HEK293 (cell line): ENCODE measurements around the gene DNAJC21.
A peak's percentile ranks its signal among the peaks of the same experiment; 100 is the strongest.

ENCODE experiments used
- CTCF ChIA-PET: fragments of 350-600 bp; formaldehyde crosslinking; extraction: SDS; loops from one replicate; lab custom pipeline; 2021; ENCODE audit warnings: antibody characterized with exemption; lab: Yijun Ruan, JAX
- POLR2A ChIA-PET: fragments of 300-600 bp; formaldehyde crosslinking; extraction: SDS; loops from one replicate; lab custom pipeline; 2020; ENCODE audit warnings: antibody characterized with exemption, inconsistent platforms; lab: Yijun Ruan, JAX
- H3K27ac ChIP-seq: fragments of 200-500 bp; sonication (Bioruptor generic); 2 replicates; pipeline ENCODE4 v1.5.1; 2014; ENCODE audit warnings: low read depth, low read length, control low read depth, inconsistent platforms; ENCODE audit errors: extremely low read depth
- H3K36me3 ChIP-seq, 2 experiments: fragments of 200-500 bp in 1 of 2; sonication (Bioruptor generic) in 1 of 2; 1 replicate in 1 of 2; 2 replicates in 1 of 2; pipeline ENCODE4 v1.5.1; 2014 to 2017; ENCODE audit warnings: inconsistent platforms in 2 of 2, low read length in 2 of 2; ENCODE audit not compliant: control insufficient read depth in 2 of 2, insufficient read depth in 1 of 2
- H3K4me1 ChIP-seq: fragments of 200-500 bp; sonication (Bioruptor generic); 2 replicates; pipeline ENCODE4 v1.5.1; 2014; ENCODE audit warnings: mild to moderate bottlenecking, low read length, inconsistent platforms; ENCODE audit not compliant: control insufficient read depth, insufficient read depth
- H3K4me3 ChIP-seq: 2 replicates; pipeline ENCODE4 v1.5.1; 2011; ENCODE audit warnings: low read depth, mild to moderate bottlenecking, control low read depth, low read length, moderate library complexity
- H3K9me3 ChIP-seq: fragments of 200-500 bp; sonication (Bioruptor generic); 2 replicates; pipeline ENCODE4 v1.5.1; 2014; ENCODE audit warnings: low read depth, low read length, inconsistent platforms; ENCODE audit not compliant: control insufficient read depth, insufficient read depth
- BCL11A ChIP-seq: fragments of 450-650 bp; formaldehyde crosslinking; IDR thresholded peaks from 2 replicates; pipeline ENCODE4 v1.5.1; 2016; ENCODE audit warnings: low read depth, missing biosample characterization, missing genetic modification characterization
- INSM2 ChIP-seq: fragments of 450-650 bp; formaldehyde crosslinking; IDR thresholded peaks from 2 replicates; pipeline ENCODE4 v1.5.1; 2016; ENCODE audit warnings: missing biosample characterization, missing genetic modification characterization
- PRDM2 ChIP-seq: fragments of 450-650 bp; formaldehyde crosslinking; IDR thresholded peaks from 2 replicates; pipeline ENCODE4 v1.5.1; 2016; ENCODE audit warnings: missing biosample characterization, missing genetic modification characterization, borderline replicate concordance
- PRDM6 ChIP-seq: fragments of 450-650 bp; formaldehyde crosslinking; IDR thresholded peaks from 2 replicates; pipeline ENCODE4 v1.5.1; 2017; ENCODE audit warnings: missing biosample characterization, missing genetic modification characterization
- SP7 ChIP-seq: fragments of 450-650 bp; formaldehyde crosslinking; IDR thresholded peaks from 2 replicates; pipeline ENCODE4 v1.5.1; 2016; ENCODE audit warnings: missing biosample characterization, missing genetic modification characterization
- ZFHX2 ChIP-seq: fragments of 450-650 bp; formaldehyde crosslinking; conservative IDR thresholded peaks from 2 replicates; pipeline ENCODE4 v1.5.1; 2016; ENCODE audit warnings: missing biosample characterization, missing genetic modification characterization
- ZFP69B ChIP-seq: fragments of 450-650 bp; formaldehyde crosslinking; IDR thresholded peaks from 2 replicates; pipeline ENCODE4 v1.5.1; 2016; ENCODE audit warnings: missing biosample characterization, missing genetic modification characterization
- ZNF10 ChIP-seq: fragments of 450-650 bp; formaldehyde crosslinking; IDR thresholded peaks from 2 replicates; pipeline ENCODE4 v1.5.1; 2017; ENCODE audit warnings: missing biosample characterization, missing genetic modification characterization
- ZNF140 ChIP-seq: fragments of 450-650 bp; formaldehyde crosslinking; IDR thresholded peaks from 2 replicates; pipeline ENCODE4 v1.5.1; 2016; ENCODE audit warnings: missing biosample characterization, missing genetic modification characterization
- ZNF202 ChIP-seq: fragments of 450-650 bp; formaldehyde crosslinking; IDR thresholded peaks from 2 replicates; pipeline ENCODE4 v1.5.1; 2016; ENCODE audit warnings: missing biosample characterization, missing genetic modification characterization, borderline replicate concordance
- ZNF266 ChIP-seq: fragments of 450-650 bp; formaldehyde crosslinking; IDR thresholded peaks from 2 replicates; pipeline ENCODE4 v1.5.1; 2016; ENCODE audit warnings: missing biosample characterization, missing genetic modification characterization, low read depth
- ZNF391 ChIP-seq: fragments of 450-650 bp; formaldehyde crosslinking; IDR thresholded peaks from 2 replicates; pipeline ENCODE4 v1.5.1; 2016; ENCODE audit warnings: low read depth, missing biosample characterization, missing genetic modification characterization, borderline replicate concordance
- ZNF629 ChIP-seq: fragments of 450-650 bp; formaldehyde crosslinking; IDR thresholded peaks from 2 replicates; pipeline ENCODE4 v1.5.1; 2017; ENCODE audit warnings: missing biosample characterization, missing genetic modification characterization
- ZNF645 ChIP-seq: fragments of 450-650 bp; formaldehyde crosslinking; IDR thresholded peaks from 2 replicates; pipeline ENCODE4; 2016; ENCODE audit warnings: missing biosample characterization, missing genetic modification characterization
- ZNF704 ChIP-seq: fragments of 450-650 bp; formaldehyde crosslinking; IDR thresholded peaks from 2 replicates; pipeline ENCODE4 v1.5.1; 2016; ENCODE audit warnings: missing biosample characterization, missing genetic modification characterization
- ZSCAN23 ChIP-seq: fragments of 450-650 bp; formaldehyde crosslinking; IDR thresholded peaks from 2 replicates; pipeline ENCODE4 v1.5.1; 2016; ENCODE audit warnings: missing biosample characterization, missing genetic modification characterization
- TF ChIP-seq, protein P1 (sequence below): fragments of 450-650 bp; formaldehyde crosslinking; IDR thresholded peaks from 2 replicates; pipeline ENCODE4 v1.5.1; 2016; ENCODE audit warnings: missing biosample characterization, missing genetic modification characterization, low read depth
- TF ChIP-seq, protein P2 (sequence below): fragments of 450-650 bp; formaldehyde crosslinking; IDR thresholded peaks from 2 replicates; pipeline ENCODE4 v1.5.1; 2016; ENCODE audit warnings: missing biosample characterization, missing genetic modification characterization, borderline replicate concordance

Gene DNAJC21

GRCh38 chr5:34900652-34901051 is 28.7 kb upstream of the DNAJC21 start:
- Histone ChIP-seq H3K4me3 (no peak overlapping the region), H3K4me1 (no peaks in the 10 kb centered on the region), H3K36me3 (peaks cover 9 to 14% of the 10 kb centered on the region in 2 experiments; a peak in 2 of 3 replicates), H3K9me3 (no peaks in the 10 kb centered on the region), H3K27ac (no peak overlapping the region)
- ChIA-PET CTCF (interaction anchor here (0.5 to 8.9 kb wide), 4 partner anchors 15 to 415 kb away, joined by 3 to 156 read pairs (median 27); partner anchors contain the start of genes BRIX1 and RAD1), POLR2A (interaction anchor here (0.7 kb wide), 1 partner anchor 375 kb away, joined by 4 read pairs; no protein-coding TSS in a partner anchor)
- TF ChIP-seq ZNF202: no peak
- TF ChIP-seq, protein P1, sequence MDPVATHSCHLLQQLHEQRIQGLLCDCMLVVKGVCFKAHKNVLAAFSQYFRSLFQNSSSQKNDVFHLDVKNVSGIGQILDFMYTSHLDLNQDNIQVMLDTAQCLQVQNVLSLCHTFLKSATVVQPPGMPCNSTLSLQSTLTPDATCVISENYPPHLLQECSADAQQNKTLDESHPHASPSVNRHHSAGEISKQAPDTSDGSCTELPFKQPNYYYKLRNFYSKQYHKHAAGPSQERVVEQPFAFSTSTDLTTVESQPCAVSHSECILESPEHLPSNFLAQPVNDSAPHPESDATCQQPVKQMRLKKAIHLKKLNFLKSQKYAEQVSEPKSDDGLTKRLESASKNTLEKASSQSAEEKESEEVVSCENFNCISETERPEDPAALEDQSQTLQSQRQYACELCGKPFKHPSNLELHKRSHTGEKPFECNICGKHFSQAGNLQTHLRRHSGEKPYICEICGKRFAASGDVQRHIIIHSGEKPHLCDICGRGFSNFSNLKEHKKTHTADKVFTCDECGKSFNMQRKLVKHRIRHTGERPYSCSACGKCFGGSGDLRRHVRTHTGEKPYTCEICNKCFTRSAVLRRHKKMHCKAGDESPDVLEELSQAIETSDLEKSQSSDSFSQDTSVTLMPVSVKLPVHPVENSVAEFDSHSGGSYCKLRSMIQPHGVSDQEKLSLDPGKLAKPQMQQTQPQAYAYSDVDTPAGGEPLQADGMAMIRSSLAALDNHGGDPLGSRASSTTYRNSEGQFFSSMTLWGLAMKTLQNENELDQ (tag by site-specific recombination): no peak
- no peak for TF ChIP-seq ZNF391 (tag by site-specific recombination)
- no peak for TF ChIP-seq ZNF704 (tag by site-specific recombination)
- TF ChIP-seq ZNF10 (tag by site-specific recombination): no peak
- TF ChIP-seq ZNF629 (tag by site-specific recombination): no peak
- no peak for TF ChIP-seq PRDM2 (tag by site-specific recombination)
- no peak for TF ChIP-seq ZFHX2 (tag by site-specific recombination)
- TF ChIP-seq ZNF140: no peak
- no peak for TF ChIP-seq ZNF645
- TF ChIP-seq ZSCAN23 (tag by site-specific recombination): no peak
- TF ChIP-seq BCL11A (tag by site-specific recombination): no peak
- TF ChIP-seq SP7 (tag by site-specific recombination): no peak
- no peak for TF ChIP-seq ZNF266 (tag by site-specific recombination)
- TF ChIP-seq, protein P2, sequence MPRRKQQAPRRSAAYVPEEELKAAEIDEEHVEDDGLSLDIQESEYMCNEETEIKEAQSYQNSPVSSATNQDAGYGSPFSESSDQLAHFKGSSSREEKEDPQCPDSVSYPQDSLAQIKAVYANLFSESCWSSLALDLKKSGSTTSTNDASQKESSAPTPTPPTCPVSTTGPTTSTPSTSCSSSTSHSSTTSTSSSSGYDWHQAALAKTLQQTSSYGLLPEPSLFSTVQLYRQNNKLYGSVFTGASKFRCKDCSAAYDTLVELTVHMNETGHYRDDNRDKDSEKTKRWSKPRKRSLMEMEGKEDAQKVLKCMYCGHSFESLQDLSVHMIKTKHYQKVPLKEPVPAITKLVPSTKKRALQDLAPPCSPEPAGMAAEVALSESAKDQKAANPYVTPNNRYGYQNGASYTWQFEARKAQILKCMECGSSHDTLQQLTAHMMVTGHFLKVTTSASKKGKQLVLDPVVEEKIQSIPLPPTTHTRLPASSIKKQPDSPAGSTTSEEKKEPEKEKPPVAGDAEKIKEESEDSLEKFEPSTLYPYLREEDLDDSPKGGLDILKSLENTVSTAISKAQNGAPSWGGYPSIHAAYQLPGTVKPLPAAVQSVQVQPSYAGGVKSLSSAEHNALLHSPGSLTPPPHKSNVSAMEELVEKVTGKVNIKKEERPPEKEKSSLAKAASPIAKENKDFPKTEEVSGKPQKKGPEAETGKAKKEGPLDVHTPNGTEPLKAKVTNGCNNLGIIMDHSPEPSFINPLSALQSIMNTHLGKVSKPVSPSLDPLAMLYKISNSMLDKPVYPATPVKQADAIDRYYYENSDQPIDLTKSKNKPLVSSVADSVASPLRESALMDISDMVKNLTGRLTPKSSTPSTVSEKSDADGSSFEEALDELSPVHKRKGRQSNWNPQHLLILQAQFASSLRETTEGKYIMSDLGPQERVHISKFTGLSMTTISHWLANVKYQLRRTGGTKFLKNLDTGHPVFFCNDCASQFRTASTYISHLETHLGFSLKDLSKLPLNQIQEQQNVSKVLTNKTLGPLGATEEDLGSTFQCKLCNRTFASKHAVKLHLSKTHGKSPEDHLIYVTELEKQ (tag by site-specific recombination): no peak
- no peak for TF ChIP-seq ZFP69B (tag by site-specific recombination)
- TF ChIP-seq INSM2 (tag by site-specific recombination): no peak
- peak; percentile 55 for TF ChIP-seq PRDM6
